Myocyte (in vitro differentiated cells): ENCODE measurements around the gene SNX13. TPM values are rescaled to one million over a fixed set of nuclear protein-coding genes. Genes with fewer than 3 reads are reported as not detected.
"Not testable (repeated sequence)": the region's sequence is repeated elsewhere in the genome, so short reads cannot be mapped to it uniquely, and the experiment has no call there.

ENCODE experiments used
- DNase-seq: peaks from one replicate; pipeline ENCODE4 v3.0.0-alpha.2; 2012; ENCODE audit warnings: low read depth
- total RNA-seq: library from RNA; depleted of rRNA; stranded (reverse); fragments of >200 nt; gene quantifications from 2 replicates; pipeline ENCODE4 v1.2.3, GENCODE V29; 2014

The SNX13 gene
- total RNA-seq, 1 donor from 2014 or later: 90.8 TPM

- DNase-seq: peak; percentile 72
Measured at GRCh38 chr7:17849504-17849903, 90.8 kb downstream of the SNX13 start.

- no peak for DNase-seq
Measured at GRCh38 chr7:17848516-17848915, 91.8 kb downstream of the SNX13 start.

- no peak for DNase-seq
Measured at GRCh38 chr7:17846935-17847334, 93.4 kb downstream of the SNX13 start.

GRCh38 chr7:17845197-17845547 lies 95.1 kb downstream of the SNX13 start:
- no peak for DNase-seq

GRCh38 chr7:17844514-17845196 lies 95.6 kb downstream of the SNX13 start:
- DNase-seq: no peak

GRCh38 chr7:17844022-17844421 lies 96.3 kb downstream of the SNX13 start:
- DNase-seq: no peak

- DNase-seq: no peak
Measured at GRCh38 chr7:17843041-17843440, 97.3 kb downstream of the SNX13 start.

GRCh38 chr7:17832820-17833355 lies 107.4 kb downstream of the SNX13 start:
- DNase-seq: no peak

GRCh38 chr7:17832242-17832641 lies 108.1 kb downstream of the SNX13 start:
- DNase-seq: no peak

- DNase-seq: no peak
Measured at GRCh38 chr7:17830206-17830605, 110.1 kb downstream of the SNX13 start.

- DNase-seq: no peak
Measured at GRCh38 chr7:17829001-17829400, 111.3 kb downstream of the SNX13 start.

- peak; percentile 52 for DNase-seq
Measured at GRCh38 chr7:17822547-17823173, 117.6 kb downstream of the SNX13 start.

- DNase-seq: no peak
Measured at GRCh38 chr7:17816903-17817302, 123.4 kb downstream of the SNX13 start.

GRCh38 chr7:17815318-17815717 lies 125.0 kb downstream of the SNX13 start:
- no peak for DNase-seq

GRCh38 chr7:17814058-17814457 lies 126.2 kb downstream of the SNX13 start:
- no peak for DNase-seq

- not testable (repeated sequence) for DNase-seq
Measured at GRCh38 chr7:17809215-17809614, 131.1 kb downstream of the SNX13 start.

GRCh38 chr7:17807242-17807641 lies 133.1 kb downstream of the SNX13 start:
- DNase-seq: no peak

GRCh38 chr7:17806631-17807030 lies 133.7 kb downstream of the SNX13 start:
- no peak for DNase-seq

- DNase-seq: no peak
Measured at GRCh38 chr7:17802056-17802455, 138.2 kb downstream of the SNX13 start.

GRCh38 chr7:17792075-17792936 lies 148.0 kb downstream of the SNX13 start:
- DNase-seq: no peak

GRCh38 chr7:17787257-17787656 lies 153.0 kb downstream of the SNX13 start:
- no peak for DNase-seq

GRCh38 chr7:17786314-17786852 lies 153.9 kb downstream of the SNX13 start:
- no peak for DNase-seq
